ENCODE data around the gene JMY. TPM values are rescaled to one million over a fixed set of nuclear protein-coding genes. Genes with fewer than 3 reads are reported as not detected.

The JMY gene
- 9.6 TPM for polyA plus RNA-seq (2013, experiment 1 of 4)
- 10.2 TPM for polyA plus RNA-seq (2013, experiment 2 of 4)
- polyA plus RNA-seq (2013, experiment 3 of 4) = 7.3 TPM
- polyA plus RNA-seq (2013, experiment 4 of 4) = 8.2 TPM

- Histone ChIP-seq H3K36me3 (ENCODE audit: control insufficient read depth, insufficient read depth, low read length) (no peaks in the 10 kb centered on the region), H3K9me3 (ENCODE audit: control insufficient read depth, low read length) (no peaks in the 10 kb centered on the region), H3K27ac (ENCODE audit: insufficient read depth, low read depth, low read length, poor library complexity, severe bottlenecking) (peak within 1 kb of the TSS; percentile 64), H3K4me1 (ENCODE audit: control insufficient read depth, insufficient read depth, low read length) (peaks cover 5% of the 10 kb centered on the region), H3K27me3 (ENCODE audit: control insufficient read depth, insufficient read depth, low read length, poor library complexity, severe bottlenecking) (peaks cover 29% of the 10 kb centered on the region), H3K4me3 (ENCODE audit: insufficient read depth, low read depth, low read length) (peak within 1 kb of the TSS; percentile 74)
- 0% methylated on average over 83 of the region's 83 CpGs for WGBS, 2 experiments
These were observed at the start of gene JMY for GRCh38 chr5:79235634-79236361. JMY (plus strand) TSS chr5:79236131; CDS start chr5:79236651, 520 bp downstream.

- Histone ChIP-seq H3K4me3 (ENCODE audit: insufficient read depth, low read depth, low read length) (no peak overlapping the region), H3K27me3 (ENCODE audit: control insufficient read depth, insufficient read depth, low read length, poor library complexity, severe bottlenecking) (no peaks in the 10 kb centered on the region), H3K4me1 (ENCODE audit: control insufficient read depth, insufficient read depth, low read length) (no peaks in the 10 kb centered on the region), H3K9me3 (ENCODE audit: control insufficient read depth, low read length) (no peaks in the 10 kb centered on the region), H3K27ac (ENCODE audit: insufficient read depth, low read depth, low read length, poor library complexity, severe bottlenecking) (no peak overlapping the region), H3K36me3 (ENCODE audit: control insufficient read depth, insufficient read depth, low read length) (no peaks in the 10 kb centered on the region)
- whole genome bisulfite sequencing, 2 experiments = 100% methylated on average over 1 of the region's 1 CpG
These were observed 49.5 kb upstream of the JMY start for GRCh38 chr5:79186455-79186854.

GRCh38 chr5:79189439-79190234, 46.3 kb upstream of the JMY start:
- WGBS, 2 experiments = 94 to 95% methylated on average over 8 of the region's 8 CpGs
- Histone ChIP-seq H3K36me3 (ENCODE audit: control insufficient read depth, insufficient read depth, low read length) (no peaks in the 10 kb centered on the region), H3K9me3 (ENCODE audit: control insufficient read depth, low read length) (no peaks in the 10 kb centered on the region), H3K27ac (ENCODE audit: insufficient read depth, low read depth, low read length, poor library complexity, severe bottlenecking) (no peak overlapping the region), H3K27me3 (ENCODE audit: control insufficient read depth, insufficient read depth, low read length, poor library complexity, severe bottlenecking) (no peaks in the 10 kb centered on the region), H3K4me1 (ENCODE audit: control insufficient read depth, insufficient read depth, low read length) (no peaks in the 10 kb centered on the region), H3K4me3 (ENCODE audit: insufficient read depth, low read depth, low read length) (no peak overlapping the region)

- H3K36me3 ChIP-seq (ENCODE audit: control insufficient read depth, insufficient read depth, low read length) = no peaks in the 10 kb centered on the region
- no peak overlapping the region for H3K27ac ChIP-seq (ENCODE audit: insufficient read depth, low read depth, low read length, poor library complexity, severe bottlenecking)
- no peaks in the 10 kb centered on the region for H3K27me3 ChIP-seq (ENCODE audit: control insufficient read depth, insufficient read depth, low read length, poor library complexity, severe bottlenecking)
- H3K9me3 ChIP-seq (ENCODE audit: control insufficient read depth, low read length) = no peaks in the 10 kb centered on the region
- WGBS, 2 experiments = 100% methylated on average over 2 of the region's 2 CpGs; no CpG with 5 or more reads in 1 of the 2 experiments
- H3K4me3 ChIP-seq (ENCODE audit: insufficient read depth, low read depth, low read length) = no peak overlapping the region
- H3K4me1 ChIP-seq (ENCODE audit: control insufficient read depth, insufficient read depth, low read length) = no peaks in the 10 kb centered on the region
These were observed 45.7 kb upstream of the JMY start for GRCh38 chr5:79190235-79190529.

- no peaks in the 10 kb centered on the region for H3K36me3 ChIP-seq (ENCODE audit: control insufficient read depth, insufficient read depth, low read length)
- H3K4me1 ChIP-seq (ENCODE audit: control insufficient read depth, insufficient read depth, low read length) = no peaks in the 10 kb centered on the region
- no peak overlapping the region for H3K4me3 ChIP-seq (ENCODE audit: insufficient read depth, low read depth, low read length)
- no peaks in the 10 kb centered on the region for H3K27me3 ChIP-seq (ENCODE audit: control insufficient read depth, insufficient read depth, low read length, poor library complexity, severe bottlenecking)
- WGBS, 2 experiments = 87 to 92% methylated on average over 6 of the region's 6 CpGs
- H3K9me3 ChIP-seq (ENCODE audit: control insufficient read depth, low read length) = no peaks in the 10 kb centered on the region
- no peak overlapping the region for H3K27ac ChIP-seq (ENCODE audit: insufficient read depth, low read depth, low read length, poor library complexity, severe bottlenecking)
These were observed 44.5 kb upstream of the JMY start for GRCh38 chr5:79191457-79191856.

- Histone ChIP-seq H3K27me3 (ENCODE audit: control insufficient read depth, insufficient read depth, low read length, poor library complexity, severe bottlenecking) (no peaks in the 10 kb centered on the region), H3K4me1 (ENCODE audit: control insufficient read depth, insufficient read depth, low read length) (no peaks in the 10 kb centered on the region), H3K4me3 (ENCODE audit: insufficient read depth, low read depth, low read length) (no peak overlapping the region), H3K27ac (ENCODE audit: insufficient read depth, low read depth, low read length, poor library complexity, severe bottlenecking) (no peak overlapping the region), H3K9me3 (ENCODE audit: control insufficient read depth, low read length) (no peaks in the 10 kb centered on the region), H3K36me3 (ENCODE audit: control insufficient read depth, insufficient read depth, low read length) (no peaks in the 10 kb centered on the region)
- WGBS, 2 experiments = 92% methylated on average over 4 of the region's 4 CpGs
These were observed 42.3 kb upstream of the JMY start for GRCh38 chr5:79193643-79194042.

GRCh38 chr5:79200573-79201183, 35.3 kb upstream of the JMY start:
- 80% methylated on average over 1 of the region's 3 CpGs for WGBS, 2 experiments
- Histone ChIP-seq H3K4me3 (ENCODE audit: insufficient read depth, low read depth, low read length) (no peak overlapping the region), H3K4me1 (ENCODE audit: control insufficient read depth, insufficient read depth, low read length) (no peaks in the 10 kb centered on the region), H3K9me3 (ENCODE audit: control insufficient read depth, low read length) (no peaks in the 10 kb centered on the region), H3K36me3 (ENCODE audit: control insufficient read depth, insufficient read depth, low read length) (no peaks in the 10 kb centered on the region), H3K27ac (ENCODE audit: insufficient read depth, low read depth, low read length, poor library complexity, severe bottlenecking) (no peak overlapping the region), H3K27me3 (ENCODE audit: control insufficient read depth, insufficient read depth, low read length, poor library complexity, severe bottlenecking) (no peaks in the 10 kb centered on the region)

GRCh38 chr5:79201206-79201605, 34.7 kb upstream of the JMY start:
- H3K36me3 ChIP-seq (ENCODE audit: control insufficient read depth, insufficient read depth, low read length) = no peaks in the 10 kb centered on the region

GRCh38 chr5:79202076-79202475, 33.9 kb upstream of the JMY start:
- no peaks in the 10 kb centered on the region for H3K9me3 ChIP-seq (ENCODE audit: control insufficient read depth, low read length)
- no peaks in the 10 kb centered on the region for H3K36me3 ChIP-seq (ENCODE audit: control insufficient read depth, insufficient read depth, low read length)
- H3K27me3 ChIP-seq (ENCODE audit: control insufficient read depth, insufficient read depth, low read length, poor library complexity, severe bottlenecking) = no peaks in the 10 kb centered on the region
- no peaks in the 10 kb centered on the region for H3K4me1 ChIP-seq (ENCODE audit: control insufficient read depth, insufficient read depth, low read length)
- no peak overlapping the region for H3K4me3 ChIP-seq (ENCODE audit: insufficient read depth, low read depth, low read length)
- no peak overlapping the region for H3K27ac ChIP-seq (ENCODE audit: insufficient read depth, low read depth, low read length, poor library complexity, severe bottlenecking)

More at GRCh38 chr5:79201206-79201605, 34.7 kb upstream of the JMY start:
- Histone ChIP-seq H3K4me1 (ENCODE audit: control insufficient read depth, insufficient read depth, low read length) (no peaks in the 10 kb centered on the region), H3K27me3 (ENCODE audit: control insufficient read depth, insufficient read depth, low read length, poor library complexity, severe bottlenecking) (no peaks in the 10 kb centered on the region), H3K4me3 (ENCODE audit: insufficient read depth, low read depth, low read length) (no peak overlapping the region), H3K27ac (ENCODE audit: insufficient read depth, low read depth, low read length, poor library complexity, severe bottlenecking) (no peak overlapping the region), H3K9me3 (ENCODE audit: control insufficient read depth, low read length) (no peaks in the 10 kb centered on the region)
- WGBS, 2 experiments = 85 to 86% methylated on average over 4 of the region's 4 CpGs

- no peaks in the 10 kb centered on the region for H3K36me3 ChIP-seq (ENCODE audit: control insufficient read depth, insufficient read depth, low read length)
- 88 to 92% methylated on average over 3 of the region's 3 CpGs for WGBS, 2 experiments
These were observed 30.0 kb upstream of the JMY start for GRCh38 chr5:79205965-79206364.

More at GRCh38 chr5:79205965-79206364, 30.0 kb upstream of the JMY start:
- Histone ChIP-seq H3K4me1 (ENCODE audit: control insufficient read depth, insufficient read depth, low read length) (no peaks in the 10 kb centered on the region), H3K9me3 (ENCODE audit: control insufficient read depth, low read length) (no peaks in the 10 kb centered on the region), H3K4me3 (ENCODE audit: insufficient read depth, low read depth, low read length) (no peak overlapping the region), H3K27me3 (ENCODE audit: control insufficient read depth, insufficient read depth, low read length, poor library complexity, severe bottlenecking) (no peaks in the 10 kb centered on the region), H3K27ac (ENCODE audit: insufficient read depth, low read depth, low read length, poor library complexity, severe bottlenecking) (no peak overlapping the region)
